ENCODE measurements around the gene OR2T2.
"Not testable (repeated sequence)": the region's sequence is repeated elsewhere in the genome, so short reads cannot be mapped to it uniquely, and the experiment has no call there.

DNA sequence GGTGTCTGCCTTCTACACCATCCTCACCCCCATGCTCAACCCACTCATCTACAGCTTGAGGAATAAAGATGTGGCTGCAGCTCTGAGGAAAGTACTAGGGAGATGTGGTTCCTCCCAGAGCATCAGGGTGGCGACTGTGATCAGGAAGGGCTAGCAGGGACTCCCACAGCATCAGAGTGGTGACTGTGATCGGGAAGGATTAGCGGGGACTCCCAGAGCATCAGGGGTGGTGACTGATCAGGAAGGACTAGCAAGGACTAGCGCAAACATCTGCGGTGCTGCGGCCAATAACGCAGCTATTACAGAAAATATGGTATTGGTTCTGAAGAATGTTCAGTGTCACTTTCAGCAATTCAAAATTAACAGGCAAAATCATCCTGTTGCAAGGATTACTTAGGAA, 8.2 kb downstream of the OR2T2 start:
- not testable (repeated sequence) for TF ChIP-seq TAF1 (conservative IDR thresholded peaks at IDR 0.05); EGR1 (IDR thresholded peaks at IDR 0.05; ENCODE audit: low read depth in 2 of 2); REST (IDR thresholded peaks at IDR 0.05); FOXA1 (IDR thresholded peaks at IDR 0.05); JUND (IDR thresholded peaks at IDR 0.05); RAD21 (IDR thresholded peaks at IDR 0.05); YY1 (IDR thresholded peaks at IDR 0.05); MAX (IDR thresholded peaks at IDR 0.05); SP1 (IDR thresholded peaks at IDR 0.05); HNF4A (conservative IDR thresholded peaks at IDR 0.05)
- TF ChIP-seq, protein P1, sequence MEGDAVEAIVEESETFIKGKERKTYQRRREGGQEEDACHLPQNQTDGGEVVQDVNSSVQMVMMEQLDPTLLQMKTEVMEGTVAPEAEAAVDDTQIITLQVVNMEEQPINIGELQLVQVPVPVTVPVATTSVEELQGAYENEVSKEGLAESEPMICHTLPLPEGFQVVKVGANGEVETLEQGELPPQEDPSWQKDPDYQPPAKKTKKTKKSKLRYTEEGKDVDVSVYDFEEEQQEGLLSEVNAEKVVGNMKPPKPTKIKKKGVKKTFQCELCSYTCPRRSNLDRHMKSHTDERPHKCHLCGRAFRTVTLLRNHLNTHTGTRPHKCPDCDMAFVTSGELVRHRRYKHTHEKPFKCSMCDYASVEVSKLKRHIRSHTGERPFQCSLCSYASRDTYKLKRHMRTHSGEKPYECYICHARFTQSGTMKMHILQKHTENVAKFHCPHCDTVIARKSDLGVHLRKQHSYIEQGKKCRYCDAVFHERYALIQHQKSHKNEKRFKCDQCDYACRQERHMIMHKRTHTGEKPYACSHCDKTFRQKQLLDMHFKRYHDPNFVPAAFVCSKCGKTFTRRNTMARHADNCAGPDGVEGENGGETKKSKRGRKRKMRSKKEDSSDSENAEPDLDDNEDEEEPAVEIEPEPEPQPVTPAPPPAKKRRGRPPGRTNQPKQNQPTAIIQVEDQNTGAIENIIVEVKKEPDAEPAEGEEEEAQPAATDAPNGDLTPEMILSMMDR (IDR thresholded peaks at IDR 0.05; ENCODE audit: low read depth, low read length, missing input control) = not testable (repeated sequence)
- TF ChIP-seq, protein P2, sequence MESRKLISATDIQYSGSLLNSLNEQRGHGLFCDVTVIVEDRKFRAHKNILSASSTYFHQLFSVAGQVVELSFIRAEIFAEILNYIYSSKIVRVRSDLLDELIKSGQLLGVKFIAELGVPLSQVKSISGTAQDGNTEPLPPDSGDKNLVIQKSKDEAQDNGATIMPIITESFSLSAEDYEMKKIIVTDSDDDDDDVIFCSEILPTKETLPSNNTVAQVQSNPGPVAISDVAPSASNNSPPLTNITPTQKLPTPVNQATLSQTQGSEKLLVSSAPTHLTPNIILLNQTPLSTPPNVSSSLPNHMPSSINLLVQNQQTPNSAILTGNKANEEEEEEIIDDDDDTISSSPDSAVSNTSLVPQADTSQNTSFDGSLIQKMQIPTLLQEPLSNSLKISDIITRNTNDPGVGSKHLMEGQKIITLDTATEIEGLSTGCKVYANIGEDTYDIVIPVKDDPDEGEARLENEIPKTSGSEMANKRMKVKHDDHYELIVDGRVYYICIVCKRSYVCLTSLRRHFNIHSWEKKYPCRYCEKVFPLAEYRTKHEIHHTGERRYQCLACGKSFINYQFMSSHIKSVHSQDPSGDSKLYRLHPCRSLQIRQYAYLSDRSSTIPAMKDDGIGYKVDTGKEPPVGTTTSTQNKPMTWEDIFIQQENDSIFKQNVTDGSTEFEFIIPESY (IDR thresholded peaks at IDR 0.05) = not testable (repeated sequence)
- TF ChIP-seq, protein P3, sequence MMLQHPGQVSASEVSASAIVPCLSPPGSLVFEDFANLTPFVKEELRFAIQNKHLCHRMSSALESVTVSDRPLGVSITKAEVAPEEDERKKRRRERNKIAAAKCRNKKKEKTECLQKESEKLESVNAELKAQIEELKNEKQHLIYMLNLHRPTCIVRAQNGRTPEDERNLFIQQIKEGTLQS (IDR thresholded peaks at IDR 0.05) = not testable (repeated sequence)

Data from liver (tissue), 3 donors.